IPS DF 6.9 (cell line): Measurements from ENCODE around the gene TLR3.

ENCODE experiments used
- DNase-seq: peaks from one replicate; pipeline ENCODE4 v3.0.0-alpha.2; 2013; ENCODE audit warnings: low read depth, low spot score
- H3K27ac ChIP-seq: one replicate; pipeline ENCODE4 v1.5.1; 2013; ENCODE audit warnings: low read length, control low read depth
- H3K27me3 ChIP-seq: 2 replicates; pipeline ENCODE4 v1.6.1; 2013; ENCODE audit warnings: mild to moderate bottlenecking, low read length; ENCODE audit not compliant: control insufficient read depth, insufficient read depth
- H3K36me3 ChIP-seq: 2 replicates; pipeline ENCODE4 v1.6.1; 2013; ENCODE audit warnings: low read length; ENCODE audit not compliant: control insufficient read depth, insufficient read depth
- H3K4me1 ChIP-seq: 2 replicates; pipeline ENCODE4 v1.6.1; 2013; ENCODE audit warnings: low read length; ENCODE audit not compliant: control insufficient read depth, insufficient read depth
- H3K4me3 ChIP-seq: 2 replicates; pipeline ENCODE4 v1.5.1; 2013; ENCODE audit warnings: mild to moderate bottlenecking, low read length
- H3K9me3 ChIP-seq: 2 replicates; pipeline ENCODE4 v1.6.1; 2013; ENCODE audit warnings: low read length, inconsistent platforms; ENCODE audit not compliant: control insufficient read depth, insufficient read depth
- WGBS: extraction: QIAGEN DNeasy Blood & Tissue Kit; methylation state at CpG from one replicate; pipeline ENCODE4 v1.1.7; 2013; ENCODE audit warnings: mixed read lengths, missing lambda C conversion rate; ENCODE audit not compliant: insufficient read length, insufficient coverage; 5-methylcytosine and 5-hydroxymethylcytosine counted together

Gene TLR3

DNA sequence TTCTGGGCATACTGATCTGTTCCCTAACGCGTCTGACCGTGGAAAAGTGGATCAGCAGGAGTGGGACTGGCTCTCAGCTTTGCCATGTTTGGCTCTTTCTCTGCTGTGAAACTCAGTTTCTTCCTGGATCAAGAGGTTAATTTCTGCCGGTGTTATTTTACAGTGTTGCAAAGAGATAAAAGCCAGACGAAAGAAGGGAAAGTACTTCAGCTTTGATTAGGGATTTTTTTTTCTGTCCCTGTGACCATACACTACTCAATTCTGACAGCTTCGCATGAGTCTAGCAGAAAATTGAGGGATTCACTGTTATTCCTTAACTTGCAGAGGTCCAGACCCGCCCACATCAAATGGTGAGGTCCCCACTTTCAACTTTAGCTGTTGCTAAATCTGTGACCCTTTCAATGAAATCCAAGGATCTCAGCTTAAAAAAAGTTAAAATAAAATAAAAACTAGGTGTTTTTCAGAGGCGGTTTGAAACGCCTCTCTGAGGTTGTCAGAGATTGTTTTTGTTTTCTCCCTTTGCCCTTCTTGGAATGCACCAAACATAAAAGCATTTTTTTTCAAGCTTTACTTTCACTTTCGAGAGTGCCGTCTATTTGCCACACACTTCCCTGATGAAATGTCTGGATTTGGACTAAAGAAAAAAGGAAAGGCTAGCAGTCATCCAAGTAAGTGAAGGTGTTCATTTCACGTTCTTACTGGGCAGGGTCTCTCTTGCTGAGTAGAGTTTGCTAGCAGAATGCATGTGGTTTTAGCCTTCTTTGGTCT, at the start of gene TLR3:
TLR3 (plus strand) TSS at position 576 of the 768 bp plus-strand sequence. CDS start 7,464 bp downstream, outside the sequence.
- no peak for DNase-seq

DNA sequence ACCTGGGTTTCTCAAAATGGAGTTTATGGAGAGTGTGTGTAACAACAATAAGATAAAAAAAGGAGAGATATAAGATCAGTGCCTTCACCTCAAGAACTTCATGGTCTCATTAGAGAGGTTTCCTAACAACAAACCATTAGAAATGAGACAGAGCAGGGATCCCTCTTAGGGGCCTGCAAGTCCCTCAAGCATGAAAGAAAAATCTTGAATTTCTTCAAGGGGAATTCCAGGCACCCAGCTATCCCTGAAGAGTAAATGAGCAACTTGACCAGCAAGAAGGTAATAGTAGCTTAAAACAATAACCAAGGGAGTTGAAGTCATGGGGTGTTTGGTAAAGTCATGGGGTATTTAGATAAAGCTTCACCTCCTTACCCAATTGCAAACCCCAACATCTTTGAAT, 49.7 kb upstream of the TLR3 start:
- no peaks in the 10 kb centered on the region for H3K9me3 ChIP-seq
- no peak for DNase-seq
- H3K36me3 ChIP-seq: no peaks in the 10 kb centered on the region
- H3K27ac ChIP-seq: no peak overlapping the region
- H3K27me3 ChIP-seq: no peaks in the 10 kb centered on the region
- no peak overlapping the region for H3K4me3 ChIP-seq
- peaks cover 2% of the 10 kb centered on the region; the same call in 1 of the 2 replicates for H3K4me1 ChIP-seq

More for the DNA sequence above, at the start of gene TLR3:
- WGBS: no CpG with 5 or more reads among the region's 12 CpGs
- Histone ChIP-seq H3K4me1 (no peaks in the 10 kb centered on the region; the same call in 1 of the 2 replicates), H3K9me3 (no peaks in the 10 kb centered on the region), H3K27ac (no peak within 1 kb of the TSS), H3K4me3 (no peak within 1 kb of the TSS), H3K27me3 (no peaks in the 10 kb centered on the region), H3K36me3 (no peaks in the 10 kb centered on the region)

DNA sequence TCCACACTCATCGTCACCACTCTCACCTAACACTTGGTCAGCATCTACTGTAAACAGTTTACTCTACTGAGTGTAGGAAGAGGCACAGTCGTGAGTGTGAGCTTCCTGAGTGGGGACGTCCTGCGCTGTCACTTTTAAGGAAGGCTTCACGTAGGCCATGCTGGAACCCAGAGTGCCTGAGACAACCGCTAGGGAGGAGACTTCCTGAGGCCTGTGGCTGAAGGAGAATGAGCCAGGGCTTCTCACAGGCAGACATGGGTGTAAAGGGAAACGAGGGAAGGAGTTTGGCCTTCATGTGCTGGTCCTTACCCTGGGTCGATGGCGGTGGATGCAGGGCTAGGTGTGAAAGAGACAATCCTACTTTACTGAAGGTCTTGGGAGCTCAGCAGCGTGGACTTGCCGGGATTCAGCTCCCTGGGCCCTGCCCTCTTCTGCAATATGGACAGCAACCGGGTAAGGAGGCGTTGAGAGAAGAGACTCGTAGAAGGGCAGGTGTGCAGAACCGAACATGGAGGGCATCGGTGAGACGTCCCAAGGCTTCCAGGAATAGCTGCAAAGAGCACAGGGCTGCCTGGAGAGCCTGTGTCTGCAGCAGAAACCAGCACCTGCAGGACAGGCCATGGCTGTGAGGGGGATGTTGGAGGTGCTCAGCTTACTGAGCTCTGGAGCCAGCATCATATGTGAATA, 48.7 kb upstream of the TLR3 start:
- peaks cover 2% of the 10 kb centered on the region; the same call in 1 of the 2 replicates for H3K4me1 ChIP-seq
- no peak overlapping the region for H3K27ac ChIP-seq
- no peaks in the 10 kb centered on the region for H3K9me3 ChIP-seq
- H3K4me3 ChIP-seq: no peak overlapping the region
- H3K36me3 ChIP-seq: no peaks in the 10 kb centered on the region
- no peaks in the 10 kb centered on the region for H3K27me3 ChIP-seq
- no CpG with 5 or more reads among the region's 17 CpGs for WGBS
- no peak for DNase-seq

DNA sequence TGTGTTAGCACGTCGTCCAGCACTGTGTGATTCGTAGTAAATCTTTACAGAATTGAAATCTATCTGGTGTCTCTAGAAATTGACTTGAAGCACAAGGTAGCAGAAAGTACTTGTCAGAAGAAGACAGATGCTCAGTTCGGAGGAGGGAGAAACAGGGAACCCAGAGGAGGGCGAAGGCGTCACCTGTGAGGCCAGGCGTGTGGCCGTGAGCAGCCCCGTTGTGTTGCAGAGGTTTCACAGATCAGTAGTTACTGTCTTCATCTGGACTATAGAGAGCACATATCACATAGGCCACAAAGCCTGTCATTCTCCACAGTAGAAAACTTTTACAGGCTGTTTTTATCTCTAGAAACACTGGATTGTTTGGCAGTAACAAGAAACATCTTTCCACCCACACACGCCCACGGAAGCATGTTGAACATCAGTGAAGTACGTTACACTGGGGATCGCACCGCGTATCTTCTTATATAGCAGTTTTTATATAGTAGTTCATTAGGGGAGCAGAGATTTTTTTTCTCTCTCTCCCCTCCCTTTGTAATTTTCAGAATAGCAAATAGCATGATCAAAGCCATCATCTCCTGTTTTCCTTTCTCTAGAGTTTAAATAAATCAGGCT, 48.1 kb upstream of the TLR3 start:
- H3K36me3 ChIP-seq: 0 out of 2 replicates have a peak, but pooled peaks cover under 1% of the 10 kb centered on the region
- no CpG with 5 or more reads among the region's 15 CpGs for WGBS
- no peak overlapping the region for H3K27ac ChIP-seq
- H3K4me1 ChIP-seq: peaks cover 2% of the 10 kb centered on the region; the same call in 1 of the 2 replicates
- no peak overlapping the region for H3K4me3 ChIP-seq
- no peaks in the 10 kb centered on the region for H3K9me3 ChIP-seq
- DNase-seq: no peak
- no peaks in the 10 kb centered on the region for H3K27me3 ChIP-seq

DNA sequence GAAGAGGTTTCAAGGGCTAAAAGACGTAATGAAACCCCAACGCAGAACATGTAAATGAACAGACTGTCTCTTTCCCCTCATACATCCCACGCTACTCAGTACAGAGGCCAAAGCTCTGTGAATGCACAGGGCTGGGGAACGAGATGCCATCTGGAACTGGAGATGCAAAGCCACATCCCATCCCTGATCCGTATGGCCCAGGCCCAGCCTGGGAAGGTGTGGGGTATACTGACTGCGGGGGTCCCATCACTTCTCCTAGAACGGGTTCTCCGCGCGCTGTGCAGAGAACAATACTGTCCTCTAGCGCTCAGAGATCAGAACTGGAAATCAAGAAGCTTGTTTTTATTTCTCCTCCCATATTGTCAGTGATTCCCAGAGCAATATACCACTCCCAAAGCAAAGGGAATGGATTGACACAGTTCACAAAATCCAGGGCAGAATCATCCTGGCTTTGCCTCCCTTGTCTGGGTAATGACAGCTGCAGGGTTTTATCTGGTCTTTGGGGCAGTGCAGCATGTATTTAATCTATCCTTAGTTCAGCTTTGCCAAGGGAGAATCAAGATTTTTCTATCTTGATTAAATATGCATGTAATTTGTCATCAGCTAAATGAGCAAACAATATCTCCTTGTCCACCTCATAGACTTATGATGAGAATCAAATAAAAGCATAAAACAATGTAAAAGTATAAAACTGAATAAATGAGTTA, 47.3 kb upstream of the TLR3 start:
- peaks cover 2% of the 10 kb centered on the region; the same call in 1 of the 2 replicates for H3K4me1 ChIP-seq
- 0 out of 2 replicates have a peak, but pooled peaks cover 2% of the 10 kb centered on the region for H3K36me3 ChIP-seq
- peak; percentile 70 for DNase-seq
- H3K27me3 ChIP-seq: no peaks in the 10 kb centered on the region
- no peak overlapping the region for H3K27ac ChIP-seq
- no CpG with 5 or more reads among the region's 11 CpGs for WGBS
- H3K4me3 ChIP-seq: no peak overlapping the region
- H3K9me3 ChIP-seq: no peaks in the 10 kb centered on the region

DNA sequence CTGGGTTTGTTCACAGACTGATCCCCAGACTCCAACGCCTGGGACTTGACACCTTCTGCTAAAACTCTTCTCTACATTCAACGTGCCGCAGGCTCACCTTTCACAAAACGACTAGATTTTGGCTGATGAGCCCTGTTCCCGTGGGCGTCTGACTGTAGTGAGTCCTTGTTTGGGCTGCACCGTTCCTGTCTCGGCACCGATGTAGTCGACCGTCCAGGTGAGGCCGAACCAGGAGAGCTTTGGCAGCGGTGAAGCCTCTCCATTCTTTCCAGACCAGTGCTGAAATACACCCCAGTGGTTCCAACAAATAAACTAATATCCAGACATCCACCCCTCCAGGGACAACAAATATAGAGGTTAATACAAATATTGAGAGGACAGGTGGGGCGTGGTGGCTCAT, 45.0 kb upstream of the TLR3 start:
- Histone ChIP-seq H3K36me3 (0 out of 2 replicates have a peak, but pooled peaks cover 2% of the 10 kb centered on the region), H3K4me3 (no peak overlapping the region), H3K9me3 (no peaks in the 10 kb centered on the region), H3K27me3 (no peaks in the 10 kb centered on the region), H3K4me1 (peaks cover 2% of the 10 kb centered on the region; the same call in 1 of the 2 replicates), H3K27ac (no peak overlapping the region)
- no peak for DNase-seq
- no CpG with 5 or more reads among the region's 14 CpGs for WGBS

DNA sequence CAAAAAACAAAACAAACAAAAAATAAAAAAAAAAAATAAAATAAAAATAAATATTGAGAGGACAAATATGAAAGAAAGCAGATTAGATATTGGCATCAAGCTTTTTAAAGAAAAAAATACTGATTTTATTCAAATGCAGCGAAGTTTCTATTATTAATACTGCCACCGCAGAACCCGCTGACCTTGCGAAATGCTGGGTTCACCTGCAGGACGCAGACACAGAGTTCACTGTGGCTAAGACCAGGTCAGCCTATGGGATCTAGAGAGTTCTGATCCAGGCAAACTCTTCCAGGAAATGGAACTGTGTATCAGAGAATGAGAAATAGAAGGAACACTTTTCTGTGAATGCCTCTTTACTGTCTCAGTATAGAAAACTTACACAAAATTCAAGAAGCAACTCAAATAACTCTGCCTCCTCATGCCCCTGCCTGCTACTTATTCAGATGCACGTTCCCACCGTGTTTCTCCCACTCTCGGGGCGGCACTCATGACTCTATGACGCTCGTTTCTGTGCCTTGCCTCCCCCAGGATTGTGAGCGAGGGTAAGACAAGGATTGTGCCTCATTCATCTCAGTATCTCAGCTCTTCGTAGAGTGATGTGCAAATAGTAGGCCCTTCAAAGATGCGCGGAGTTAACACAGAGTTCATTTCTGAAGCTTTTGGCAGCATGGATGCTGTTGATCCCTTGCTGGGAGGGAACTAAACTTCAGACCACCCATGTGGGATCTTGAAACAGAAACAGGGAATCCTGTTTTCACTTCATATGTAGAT, 44.1 kb upstream of the TLR3 start:
- Histone ChIP-seq H3K36me3 (0 out of 2 replicates have a peak, but pooled peaks cover 2% of the 10 kb centered on the region), H3K4me3 (no peak overlapping the region), H3K9me3 (no peaks in the 10 kb centered on the region), H3K27me3 (no peaks in the 10 kb centered on the region), H3K27ac (no peak overlapping the region), H3K4me1 (peaks cover 3% of the 10 kb centered on the region; the same call in 1 of the 2 replicates)
- no CpG with 5 or more reads among the region's 15 CpGs for WGBS
- DNase-seq: no peak

DNA sequence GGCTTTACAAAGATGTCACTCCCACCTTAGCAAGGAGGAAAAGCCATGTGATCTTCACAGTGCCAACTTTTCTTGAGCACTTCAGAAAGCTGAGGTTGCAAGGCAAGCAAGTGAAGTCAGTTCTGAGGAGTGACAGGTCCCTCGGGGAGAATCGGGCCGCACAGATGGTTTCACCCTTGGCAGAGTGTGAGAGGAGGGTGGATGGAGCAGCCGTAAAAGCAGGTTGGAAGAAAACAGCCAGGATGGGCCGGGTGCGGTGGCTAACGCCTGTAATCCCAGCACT, 43.6 kb upstream of the TLR3 start:
- DNase-seq: no peak
- H3K36me3 ChIP-seq: 0 out of 2 replicates have a peak, but pooled peaks cover 2% of the 10 kb centered on the region
- no peaks in the 10 kb centered on the region for H3K27me3 ChIP-seq
- no peaks in the 10 kb centered on the region for H3K9me3 ChIP-seq
- peaks cover 3% of the 10 kb centered on the region; the same call in 1 of the 2 replicates for H3K4me1 ChIP-seq
- no CpG with 5 or more reads among the region's 7 CpGs for WGBS
- no peak overlapping the region for H3K27ac ChIP-seq
- no peak overlapping the region for H3K4me3 ChIP-seq

DNA sequence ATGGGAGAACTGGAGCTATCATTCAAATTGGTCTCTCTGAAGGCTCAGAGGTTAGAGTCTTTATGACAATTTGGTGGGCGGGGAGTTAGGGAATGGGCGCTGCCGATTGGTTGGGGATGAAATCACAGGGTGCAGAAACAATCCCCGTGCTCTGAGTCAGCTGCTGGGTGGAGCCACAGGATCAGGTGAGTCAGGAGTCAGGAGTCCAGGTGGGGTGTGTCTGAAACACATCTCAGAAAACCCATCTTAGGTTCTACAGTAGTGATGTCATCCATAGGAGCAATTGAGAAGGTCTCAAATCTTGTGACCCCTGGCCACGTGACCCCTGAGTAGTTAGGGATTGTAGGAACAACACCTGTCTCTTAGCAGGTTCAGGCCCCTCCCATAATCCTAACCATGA, 41.6 kb upstream of the TLR3 start:
- H3K4me3 ChIP-seq: no peak overlapping the region
- H3K36me3 ChIP-seq: 0 out of 2 replicates have a peak, but pooled peaks cover 2% of the 10 kb centered on the region
- no peaks in the 10 kb centered on the region for H3K9me3 ChIP-seq
- H3K27ac ChIP-seq: no peak overlapping the region
- DNase-seq: no peak
- H3K27me3 ChIP-seq: no peaks in the 10 kb centered on the region
- no CpG with 5 or more reads among the region's 5 CpGs for WGBS
- H3K4me1 ChIP-seq: peaks cover 7% of the 10 kb centered on the region
